ENCODE data around the gene BAZ1B. TPM values are rescaled to one million over a fixed set of nuclear protein-coding genes. Genes with fewer than 3 reads are reported as not detected.

BAZ1B gene
- total and polyA plus RNA-seq, 9 of the 15 experiments (the other 6 are each of a cell fraction or from before 2014, with no cell fraction given): 15.0 to 134 (median 79.5) TPM

GRCh38 chr7:73557397-73558257 is 35.5 kb upstream of the BAZ1B start, which contains the start of gene BCL7B (continued):
- TF ChIP-seq, protein P1, sequence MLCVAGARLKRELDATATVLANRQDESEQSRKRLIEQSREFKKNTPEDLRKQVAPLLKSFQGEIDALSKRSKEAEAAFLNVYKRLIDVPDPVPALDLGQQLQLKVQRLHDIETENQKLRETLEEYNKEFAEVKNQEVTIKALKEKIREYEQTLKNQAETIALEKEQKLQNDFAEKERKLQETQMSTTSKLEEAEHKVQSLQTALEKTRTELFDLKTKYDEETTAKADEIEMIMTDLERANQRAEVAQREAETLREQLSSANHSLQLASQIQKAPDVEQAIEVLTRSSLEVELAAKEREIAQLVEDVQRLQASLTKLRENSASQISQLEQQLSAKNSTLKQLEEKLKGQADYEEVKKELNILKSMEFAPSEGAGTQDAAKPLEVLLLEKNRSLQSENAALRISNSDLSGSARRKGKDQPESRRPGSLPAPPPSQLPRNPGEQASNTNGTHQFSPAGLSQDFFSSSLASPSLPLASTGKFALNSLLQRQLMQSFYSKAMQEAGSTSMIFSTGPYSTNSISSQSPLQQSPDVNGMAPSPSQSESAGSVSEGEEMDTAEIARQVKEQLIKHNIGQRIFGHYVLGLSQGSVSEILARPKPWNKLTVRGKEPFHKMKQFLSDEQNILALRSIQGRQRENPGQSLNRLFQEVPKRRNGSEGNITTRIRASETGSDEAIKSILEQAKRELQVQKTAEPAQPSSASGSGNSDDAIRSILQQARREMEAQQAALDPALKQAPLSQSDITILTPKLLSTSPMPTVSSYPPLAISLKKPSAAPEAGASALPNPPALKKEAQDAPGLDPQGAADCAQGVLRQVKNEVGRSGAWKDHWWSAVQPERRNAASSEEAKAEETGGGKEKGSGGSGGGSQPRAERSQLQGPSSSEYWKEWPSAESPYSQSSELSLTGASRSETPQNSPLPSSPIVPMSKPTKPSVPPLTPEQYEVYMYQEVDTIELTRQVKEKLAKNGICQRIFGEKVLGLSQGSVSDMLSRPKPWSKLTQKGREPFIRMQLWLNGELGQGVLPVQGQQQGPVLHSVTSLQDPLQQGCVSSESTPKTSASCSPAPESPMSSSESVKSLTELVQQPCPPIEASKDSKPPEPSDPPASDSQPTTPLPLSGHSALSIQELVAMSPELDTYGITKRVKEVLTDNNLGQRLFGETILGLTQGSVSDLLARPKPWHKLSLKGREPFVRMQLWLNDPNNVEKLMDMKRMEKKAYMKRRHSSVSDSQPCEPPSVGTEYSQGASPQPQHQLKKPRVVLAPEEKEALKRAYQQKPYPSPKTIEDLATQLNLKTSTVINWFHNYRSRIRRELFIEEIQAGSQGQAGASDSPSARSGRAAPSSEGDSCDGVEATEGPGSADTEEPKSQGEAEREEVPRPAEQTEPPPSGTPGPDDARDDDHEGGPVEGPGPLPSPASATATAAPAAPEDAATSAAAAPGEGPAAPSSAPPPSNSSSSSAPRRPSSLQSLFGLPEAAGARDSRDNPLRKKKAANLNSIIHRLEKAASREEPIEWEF (CRISPR knock-in tag; IDR thresholded peaks at IDR 0.05): no peak
- no peak; a peak in 1 of 4 replicates for TF ChIP-seq TBL1XR1 (IDR thresholded peaks at IDR 0.05; ENCODE audit: low read length in 2 of 2)
- no peak for TF ChIP-seq ZHX1 (conservative IDR thresholded peaks at IDR 0.05; ENCODE audit: low read length)
- TF ChIP-seq SMC3 (conservative IDR thresholded peaks at IDR 0.05; ENCODE audit: insufficient read depth, low read depth, low read length): no peak
- TF ChIP-seq BMI1 (IDR thresholded peaks at IDR 0.05; ENCODE audit: low read length): no peak
- TF ChIP-seq FOXA3 (CRISPR knock-in tag; conservative IDR thresholded peaks at IDR 0.05 in 1 of 2, IDR thresholded peaks at IDR 0.05 in 1 of 2): peak in 1 of 2 experiments; percentile 60; a peak in 2 of 4 replicates
- no peak for TF ChIP-seq SLC30A9 (CRISPR knock-in tag; IDR thresholded peaks at IDR 0.05)
- no peak for TF ChIP-seq SPI1 (IDR thresholded peaks at IDR 0.05; ENCODE audit: borderline replicate concordance, low read depth, low read length)
- TF ChIP-seq NRF1 (conservative IDR thresholded peaks at IDR 0.05 in 1 of 2, IDR thresholded peaks at IDR 0.05 in 1 of 2): peak; percentile 93 to 94
- no peak for TF ChIP-seq GTF2F1 (IDR thresholded peaks at IDR 0.05; ENCODE audit: low read depth, low read length)
- TF ChIP-seq L3MBTL2 (IDR thresholded peaks at IDR 0.05): peak; percentile 99
- TF ChIP-seq DDX20 (tag; IDR thresholded peaks at IDR 0.05; ENCODE audit: low read depth): no peak
- TF ChIP-seq TAL1 (IDR thresholded peaks at IDR 0.05): no peak
- TF ChIP-seq, protein P2, sequence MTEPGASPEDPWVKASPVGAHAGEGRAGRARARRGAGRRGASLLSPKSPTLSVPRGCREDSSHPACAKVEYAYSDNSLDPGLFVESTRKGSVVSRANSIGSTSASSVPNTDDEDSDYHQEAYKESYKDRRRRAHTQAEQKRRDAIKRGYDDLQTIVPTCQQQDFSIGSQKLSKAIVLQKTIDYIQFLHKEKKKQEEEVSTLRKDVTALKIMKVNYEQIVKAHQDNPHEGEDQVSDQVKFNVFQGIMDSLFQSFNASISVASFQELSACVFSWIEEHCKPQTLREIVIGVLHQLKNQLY (CRISPR knock-in tag; conservative IDR thresholded peaks at IDR 0.05): no peak
- no peak for TF ChIP-seq ZFP36 (IDR thresholded peaks at IDR 0.05; ENCODE audit: low read depth, low read length, partially characterized antibody)
- TF ChIP-seq IRF1 (CRISPR knock-in tag; IDR thresholded peaks at IDR 0.05; ENCODE audit: borderline replicate concordance): no peak
- no peak for TF ChIP-seq TCF3 (CRISPR knock-in tag; IDR thresholded peaks at IDR 0.05)
- TF ChIP-seq ZNF184 (CRISPR knock-in tag; IDR thresholded peaks at IDR 0.05): no peak
